Mononuclear cell (primary cell): ENCODE measurements around the gene GATAD2B. TPM values are rescaled to one million over a fixed set of nuclear protein-coding genes. Genes with fewer than 3 reads are reported as not detected.

ENCODE experiments used
- H3K27me3 ChIP-seq: 2 replicates; pipeline ENCODE4 v1.6.0; 2011; ENCODE audit warnings: low read length, control low read depth; ENCODE audit not compliant: insufficient read depth
- H3K4me1 ChIP-seq: 2 replicates; pipeline ENCODE4 v1.5.1; 2011; ENCODE audit warnings: mild to moderate bottlenecking, low read length, control low read depth; ENCODE audit not compliant: insufficient read depth
- H3K4me3 ChIP-seq: 2 replicates; pipeline ENCODE4 v1.5.1; 2011; ENCODE audit warnings: mild to moderate bottlenecking, low read length, moderate library complexity
- H3K9me3 ChIP-seq: 2 replicates; pipeline ENCODE4 v1.5.1; 2011; ENCODE audit warnings: low read depth, mild to moderate bottlenecking, control low read depth, low read length
- total RNA-seq: library from RNA; depleted of rRNA; stranded (reverse); fragments of >200 nt; gene quantifications from one replicate; pipeline ENCODE4 v1.2.3, GENCODE V29; 2012

Gene GATAD2B
- total RNA-seq, 1 donor = 15.5 TPM

DNA sequence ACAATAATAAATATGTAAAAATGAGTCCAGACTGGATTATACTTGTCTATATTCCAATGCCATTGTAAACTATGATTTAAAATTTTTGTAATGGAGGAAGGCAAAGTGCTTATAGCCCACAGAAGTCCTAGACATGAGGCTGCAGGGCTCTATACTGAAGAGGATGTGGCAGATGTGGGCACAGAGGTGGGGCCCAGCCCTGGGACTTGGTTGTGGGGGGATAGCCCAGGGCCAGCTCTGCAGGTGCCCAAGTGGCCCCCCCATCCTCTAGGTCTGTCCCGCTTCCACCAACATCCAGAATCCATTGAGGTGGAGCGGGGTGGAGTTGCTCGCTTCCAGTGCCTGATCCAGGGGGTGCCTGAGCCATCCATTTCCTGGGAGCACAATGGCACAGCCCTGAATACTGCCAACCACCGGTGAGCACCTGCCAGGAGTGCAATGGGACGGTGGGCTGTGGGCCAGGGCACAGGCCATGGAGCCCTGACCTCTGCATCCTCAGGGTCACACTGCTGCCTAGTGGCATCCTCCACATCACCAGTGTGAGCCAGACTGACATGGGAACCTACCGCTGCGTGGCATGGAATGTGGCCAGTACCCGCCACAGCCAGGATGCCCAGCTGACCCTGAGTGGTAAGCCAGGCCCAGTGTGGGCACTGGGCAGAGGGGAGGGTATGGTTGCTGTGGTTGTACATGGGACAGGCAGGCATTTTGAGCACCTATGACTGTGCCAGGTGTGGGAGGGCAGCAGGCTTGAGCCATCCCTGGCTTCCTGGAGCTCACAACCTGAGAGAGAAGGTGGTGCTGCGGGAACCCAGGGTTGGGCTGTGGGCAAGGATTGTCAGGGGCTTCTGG is 126.6 kb downstream of the GATAD2B start:
- Histone ChIP-seq H3K9me3 (no peaks in the 10 kb centered on the region), H3K4me3 (no peak overlapping the region), H3K4me1 (peaks cover 40% of the 10 kb centered on the region), H3K27me3 (no peaks in the 10 kb centered on the region)

DNA sequence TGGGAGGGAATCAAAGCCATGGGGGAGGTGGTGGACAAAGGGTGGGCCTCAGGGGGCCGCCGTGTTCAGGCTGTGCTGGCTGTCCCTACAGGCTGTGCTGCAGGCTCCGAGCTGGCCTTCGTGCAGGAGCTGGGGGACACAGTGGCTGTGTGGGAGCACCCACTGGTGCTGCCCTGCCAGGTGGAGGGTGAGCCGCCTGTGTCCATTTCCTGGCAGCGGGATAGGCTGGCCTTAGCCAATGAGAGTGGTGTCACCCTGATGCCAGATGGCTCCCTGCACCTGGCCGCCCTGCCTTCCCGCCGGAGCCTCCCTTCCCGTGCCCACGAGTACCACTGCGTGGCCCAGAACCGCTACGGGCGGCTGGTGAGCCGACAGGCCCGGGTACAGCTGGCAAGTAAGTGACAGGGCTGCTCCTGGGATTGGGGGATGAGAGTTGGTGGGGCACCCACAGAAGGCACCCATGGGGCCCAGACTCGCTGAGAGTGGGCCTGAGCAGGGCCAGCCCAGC is 127.4 kb downstream of the GATAD2B start:
- Histone ChIP-seq H3K4me1 (peaks cover 46% of the 10 kb centered on the region), H3K9me3 (no peaks in the 10 kb centered on the region), H3K27me3 (no peaks in the 10 kb centered on the region), H3K4me3 (no peak overlapping the region)

DNA sequence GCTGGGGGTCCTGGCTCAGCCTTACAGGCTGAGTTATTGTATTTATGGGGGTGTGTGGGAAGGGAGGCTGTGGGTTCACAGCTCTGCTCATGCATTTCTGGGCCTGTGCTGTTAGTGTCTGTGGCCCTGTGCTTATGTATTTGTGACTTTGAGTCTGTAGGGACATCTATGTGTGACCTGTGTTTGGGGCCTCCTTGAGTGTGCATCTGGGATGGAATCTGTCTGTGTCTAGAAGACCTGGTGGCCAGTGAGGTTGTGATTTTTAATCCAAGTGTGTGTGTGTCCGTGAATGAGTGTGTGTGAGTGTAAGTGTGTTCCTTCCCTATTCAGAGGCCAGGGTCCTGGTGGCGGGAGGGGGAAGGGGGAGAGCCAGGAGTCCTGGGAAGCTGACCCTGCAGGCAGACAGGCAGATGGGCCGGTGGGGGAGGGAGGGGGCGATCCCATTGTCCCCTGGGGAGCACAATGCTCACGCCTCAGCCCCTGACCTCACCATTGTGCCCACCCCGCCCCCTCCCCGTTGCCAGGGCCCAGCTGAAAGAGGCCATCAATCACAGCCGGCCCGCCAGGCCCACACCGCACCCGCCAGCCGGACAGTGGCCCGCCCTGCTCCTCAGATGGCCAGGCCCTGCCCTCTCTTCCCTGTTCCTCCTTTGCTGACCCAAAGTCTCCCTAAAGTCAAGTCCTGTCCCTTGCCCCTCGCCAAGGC is 128.0 kb downstream of the GATAD2B start:
- Histone ChIP-seq H3K27me3 (no peaks in the 10 kb centered on the region), H3K4me3 (no peak overlapping the region), H3K9me3 (no peaks in the 10 kb centered on the region), H3K4me1 (peaks cover 52% of the 10 kb centered on the region)

DNA sequence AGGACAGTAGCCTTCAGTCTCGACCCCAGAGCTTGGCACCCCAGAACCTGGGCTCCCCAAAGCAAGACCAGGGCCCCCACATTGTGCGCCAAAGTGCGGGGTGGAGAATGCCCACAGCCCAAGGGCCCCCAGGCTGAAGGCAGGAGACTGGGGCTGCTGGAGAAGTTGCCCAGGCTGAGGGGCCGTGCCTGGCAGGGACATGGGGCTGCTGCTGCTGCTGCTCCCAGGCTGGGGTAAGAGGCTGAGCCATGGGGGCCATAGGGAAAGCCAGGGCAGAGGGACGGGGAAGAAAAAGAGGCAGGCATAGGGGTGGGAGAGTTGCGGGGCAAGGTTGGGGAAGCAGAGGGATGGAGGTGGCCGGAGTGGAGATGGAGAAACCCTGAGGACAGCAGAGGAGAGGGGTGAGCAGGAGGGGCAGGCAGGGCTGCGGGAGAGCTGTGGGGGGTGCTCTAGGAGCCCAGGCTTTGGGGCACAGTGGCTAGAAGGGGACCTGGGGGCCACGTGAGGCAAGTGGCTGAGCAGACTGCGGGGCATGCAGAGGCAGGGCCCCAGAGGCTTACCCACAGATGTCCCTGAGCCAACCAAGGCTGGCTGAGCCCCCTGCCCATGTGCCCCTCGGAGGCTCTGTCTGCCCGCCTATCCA is 128.7 kb downstream of the GATAD2B start:
- peaks cover 59% of the 10 kb centered on the region for H3K4me1 ChIP-seq
- H3K4me3 ChIP-seq = no peak overlapping the region
- no peaks in the 10 kb centered on the region for H3K9me3 ChIP-seq
- H3K27me3 ChIP-seq = no peaks in the 10 kb centered on the region

DNA sequence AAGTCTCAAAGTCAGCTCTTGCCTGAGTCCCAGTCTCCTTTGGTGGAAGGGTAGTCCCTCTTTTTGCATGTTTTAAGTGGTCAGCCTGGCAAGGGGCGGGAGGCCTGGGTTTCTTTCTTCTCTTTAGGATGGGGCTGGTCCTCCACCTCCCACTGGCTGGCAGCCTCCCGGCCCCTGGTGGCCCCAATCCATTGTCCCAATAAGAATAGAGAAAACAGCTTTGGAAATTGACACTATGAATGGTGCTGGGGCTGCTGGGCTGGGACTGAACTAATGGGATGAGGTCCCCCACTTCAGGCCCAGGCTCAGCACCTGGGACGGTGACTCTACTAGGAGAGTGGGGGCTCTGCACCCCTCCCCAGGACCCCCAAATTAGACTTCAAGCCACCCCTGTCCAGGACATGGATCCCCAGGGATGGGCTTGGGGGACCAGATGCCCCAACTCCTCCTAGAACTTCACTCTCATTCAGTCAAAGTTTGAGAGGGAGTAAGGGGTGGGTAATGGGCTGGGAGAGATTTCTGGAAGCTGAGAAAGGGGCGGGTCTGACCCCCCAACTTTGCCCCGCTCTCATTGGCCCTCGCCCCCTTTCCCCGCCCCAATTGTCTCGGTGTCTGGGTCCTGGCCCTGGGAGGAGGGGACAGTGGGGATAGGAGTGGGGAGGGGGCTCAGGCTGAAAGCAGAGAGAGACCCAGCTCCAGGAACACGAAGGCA is 129.4 kb downstream of the GATAD2B start:
- Histone ChIP-seq H3K4me3 (no peak overlapping the region), H3K9me3 (no peaks in the 10 kb centered on the region), H3K27me3 (no peaks in the 10 kb centered on the region), H3K4me1 (peaks cover 61% of the 10 kb centered on the region)

DNA sequence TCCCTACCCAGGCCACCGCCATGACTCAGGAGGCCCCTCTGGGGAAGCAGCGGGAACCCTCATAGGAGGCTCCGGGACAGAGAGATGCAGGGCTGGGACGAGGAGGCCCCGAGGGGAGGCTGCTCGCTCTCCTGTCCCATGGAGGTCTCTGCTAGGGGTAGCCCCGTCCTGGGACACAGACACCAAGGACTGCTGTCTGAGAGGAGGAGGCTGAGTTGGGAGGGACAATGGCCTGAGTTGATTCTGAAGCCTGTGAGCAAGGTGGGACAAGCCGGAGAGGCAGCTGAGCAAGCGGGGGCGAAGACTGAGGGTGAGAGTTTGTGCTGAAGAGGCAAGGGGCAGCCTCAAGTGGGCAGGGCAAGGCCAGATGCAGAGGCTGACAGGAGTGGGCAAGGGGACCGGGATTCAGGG is 130.1 kb downstream of the GATAD2B start:
- peaks cover 61% of the 10 kb centered on the region for H3K4me1 ChIP-seq
- H3K27me3 ChIP-seq = no peaks in the 10 kb centered on the region
- H3K4me3 ChIP-seq = no peak overlapping the region
- no peaks in the 10 kb centered on the region for H3K9me3 ChIP-seq

DNA sequence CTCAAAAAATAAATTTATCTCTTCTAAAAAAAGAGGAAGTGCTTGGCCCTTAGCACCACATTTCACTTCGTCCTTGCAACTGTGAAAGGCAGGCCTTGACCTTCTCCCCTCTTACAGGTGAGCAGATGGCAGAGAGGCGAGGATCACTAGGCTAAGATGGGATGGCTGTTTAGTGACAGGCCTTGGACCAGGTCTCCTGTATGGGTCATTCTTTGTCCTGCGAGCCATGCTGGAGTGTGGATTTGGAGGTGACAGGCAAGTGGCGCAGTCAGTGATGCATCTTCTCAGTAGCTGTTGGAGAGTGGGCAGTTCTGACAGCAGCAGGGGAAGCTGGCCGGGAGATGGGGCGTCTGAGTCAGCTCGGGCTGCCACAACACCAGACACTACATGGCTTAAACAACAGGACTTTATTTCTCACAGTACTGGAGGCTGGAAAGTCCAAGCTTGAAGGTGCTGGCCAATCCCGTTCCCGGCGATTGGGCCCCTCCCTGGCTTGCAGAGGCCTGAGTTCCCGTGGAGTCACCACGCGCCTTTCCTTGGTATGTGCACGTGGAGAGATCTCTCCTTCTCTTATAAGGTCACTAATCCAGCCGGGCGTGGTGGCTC is 131.0 kb downstream of the GATAD2B start:
- H3K9me3 ChIP-seq = no peaks in the 10 kb centered on the region
- peaks cover 54% of the 10 kb centered on the region for H3K4me1 ChIP-seq
- no peaks in the 10 kb centered on the region for H3K27me3 ChIP-seq
- no peak overlapping the region for H3K4me3 ChIP-seq

DNA sequence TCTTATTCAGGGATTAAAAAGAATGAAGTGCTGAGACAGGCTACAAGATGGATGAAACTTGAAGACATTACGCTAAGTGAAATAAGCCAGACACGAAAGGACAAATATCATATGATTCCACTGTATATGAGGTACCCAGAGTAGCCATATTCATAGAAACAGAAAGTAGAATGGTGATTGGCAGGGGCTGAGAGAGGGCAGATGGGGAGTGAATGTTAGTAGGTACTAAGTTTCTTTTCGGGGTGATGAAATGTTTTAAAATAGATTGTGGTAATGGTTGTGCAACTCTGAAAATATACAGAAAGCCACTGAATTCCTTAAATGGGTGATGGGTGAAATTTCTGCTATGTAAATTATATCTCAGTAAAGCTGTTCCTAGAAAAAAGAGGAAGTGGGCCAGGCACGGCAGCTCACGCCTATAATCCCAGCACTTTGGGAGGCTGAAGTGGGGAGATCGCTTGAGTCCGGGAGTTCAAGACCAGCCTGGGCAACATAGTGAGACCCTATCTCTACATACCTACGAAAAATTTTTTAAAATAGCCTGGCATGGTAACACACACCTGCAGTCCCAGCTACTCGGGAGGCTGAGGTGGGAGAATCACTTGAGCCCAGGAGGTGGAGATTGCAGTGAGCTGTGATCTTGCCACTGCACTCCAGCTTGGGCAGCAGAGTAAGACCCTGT is 131.7 kb downstream of the GATAD2B start:
- Histone ChIP-seq H3K4me3 (peak overlapping the region; percentile 6), H3K4me1 (peaks cover 47% of the 10 kb centered on the region), H3K9me3 (no peaks in the 10 kb centered on the region), H3K27me3 (no peaks in the 10 kb centered on the region)

DNA sequence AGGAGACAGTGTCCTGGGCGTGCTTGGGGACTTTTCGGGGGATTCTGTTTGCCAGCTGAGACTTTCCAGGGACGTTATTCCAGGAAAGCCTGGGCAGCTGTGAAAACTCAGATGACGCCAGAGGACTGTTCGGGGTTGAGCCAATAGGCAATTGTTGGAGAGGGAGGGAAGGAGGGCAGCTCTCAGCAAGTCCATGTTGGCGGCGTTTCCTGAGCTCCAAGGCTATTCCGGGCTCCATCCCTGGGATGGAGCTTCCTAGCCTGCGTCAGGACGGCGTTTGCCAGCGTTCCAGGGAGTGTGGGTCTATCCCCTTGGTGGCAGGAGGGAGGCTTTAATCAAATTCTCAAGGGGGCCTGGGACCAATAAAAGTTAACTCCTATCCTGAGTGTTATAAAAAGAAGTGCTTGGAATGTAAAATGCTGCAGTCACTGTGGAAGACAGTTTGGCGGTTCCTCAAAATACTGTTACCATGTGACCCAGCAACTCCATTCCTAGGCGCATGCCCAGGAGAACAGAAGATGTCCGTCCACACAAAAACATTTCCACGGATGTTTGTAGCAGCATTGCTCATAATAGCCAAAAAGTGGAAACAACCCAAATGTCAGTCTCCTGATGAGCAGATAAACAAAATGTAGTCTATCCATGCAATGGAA is 132.3 kb downstream of the GATAD2B start:
- no peaks in the 10 kb centered on the region for H3K27me3 ChIP-seq
- H3K9me3 ChIP-seq = no peaks in the 10 kb centered on the region
- peak overlapping the region; percentile 6 for H3K4me3 ChIP-seq
- H3K4me1 ChIP-seq = peaks cover 45% of the 10 kb centered on the region

DNA sequence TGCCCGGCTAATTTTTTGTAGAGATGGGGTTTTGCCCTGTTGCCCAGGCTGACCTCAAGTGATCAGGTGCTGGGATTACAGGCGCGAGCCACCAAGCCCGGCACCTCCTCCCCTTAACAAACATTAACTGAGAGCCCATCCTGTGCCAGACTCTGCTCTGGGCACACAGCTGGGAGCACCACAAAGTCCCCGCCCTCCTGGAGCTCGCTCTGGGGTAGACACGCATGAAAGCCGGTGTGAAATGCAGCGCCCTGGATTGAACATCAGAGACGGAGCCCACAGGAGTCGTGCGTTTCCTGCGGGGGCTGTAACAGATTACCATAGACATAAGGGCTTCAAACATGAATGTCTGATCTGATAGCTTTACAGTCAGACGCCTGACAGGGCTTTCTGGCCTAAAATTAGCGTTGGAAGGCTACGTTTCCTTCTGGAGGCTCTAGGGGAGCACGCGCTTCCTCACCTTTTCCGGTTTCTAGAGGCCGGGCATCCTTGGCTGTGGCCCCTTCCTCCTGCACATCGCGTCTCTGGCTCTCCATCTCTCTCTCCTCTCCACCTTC is 133.2 kb downstream of the GATAD2B start:
- Histone ChIP-seq H3K9me3 (no peaks in the 10 kb centered on the region), H3K27me3 (no peaks in the 10 kb centered on the region), H3K4me1 (peaks cover 43% of the 10 kb centered on the region), H3K4me3 (no peak overlapping the region)

DNA sequence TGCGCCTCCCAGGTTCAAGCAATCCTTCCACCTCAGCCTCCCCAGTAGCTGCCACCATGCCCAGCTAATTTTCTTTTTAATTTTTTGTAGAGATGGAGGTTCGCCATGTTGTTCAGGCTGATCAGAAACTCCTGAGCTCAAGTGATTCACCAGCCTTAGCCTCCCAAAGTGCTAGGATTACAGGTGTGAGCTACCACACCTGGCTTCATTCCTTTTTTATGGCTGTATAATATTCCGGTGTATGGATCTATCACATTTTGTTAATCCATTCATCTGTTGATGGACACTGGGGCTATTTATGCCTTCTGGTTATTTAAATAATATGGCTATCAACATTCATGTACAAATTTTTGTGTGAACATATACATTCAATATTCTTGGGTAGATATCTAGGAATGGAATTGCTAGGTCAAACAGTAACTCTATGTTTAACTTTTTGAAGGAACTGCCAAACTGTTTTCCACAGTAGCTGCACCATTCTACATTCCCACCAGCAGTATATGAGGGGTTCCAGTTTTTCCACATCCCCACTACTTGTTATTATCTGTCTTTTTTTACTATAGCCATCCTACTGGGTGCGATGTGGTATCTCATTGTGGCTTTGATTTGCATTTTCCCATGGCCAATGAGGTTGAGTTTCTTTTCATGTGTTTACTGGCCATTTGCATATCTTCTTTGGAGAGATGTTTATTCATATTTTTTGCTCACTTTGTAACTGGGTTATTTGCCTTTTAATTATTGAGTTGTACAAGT is 136.6 kb downstream of the GATAD2B start:
- peaks cover 47% of the 10 kb centered on the region for H3K4me1 ChIP-seq
- H3K4me3 ChIP-seq = no peak overlapping the region
- H3K27me3 ChIP-seq = no peaks in the 10 kb centered on the region
- H3K9me3 ChIP-seq = no peaks in the 10 kb centered on the region

DNA sequence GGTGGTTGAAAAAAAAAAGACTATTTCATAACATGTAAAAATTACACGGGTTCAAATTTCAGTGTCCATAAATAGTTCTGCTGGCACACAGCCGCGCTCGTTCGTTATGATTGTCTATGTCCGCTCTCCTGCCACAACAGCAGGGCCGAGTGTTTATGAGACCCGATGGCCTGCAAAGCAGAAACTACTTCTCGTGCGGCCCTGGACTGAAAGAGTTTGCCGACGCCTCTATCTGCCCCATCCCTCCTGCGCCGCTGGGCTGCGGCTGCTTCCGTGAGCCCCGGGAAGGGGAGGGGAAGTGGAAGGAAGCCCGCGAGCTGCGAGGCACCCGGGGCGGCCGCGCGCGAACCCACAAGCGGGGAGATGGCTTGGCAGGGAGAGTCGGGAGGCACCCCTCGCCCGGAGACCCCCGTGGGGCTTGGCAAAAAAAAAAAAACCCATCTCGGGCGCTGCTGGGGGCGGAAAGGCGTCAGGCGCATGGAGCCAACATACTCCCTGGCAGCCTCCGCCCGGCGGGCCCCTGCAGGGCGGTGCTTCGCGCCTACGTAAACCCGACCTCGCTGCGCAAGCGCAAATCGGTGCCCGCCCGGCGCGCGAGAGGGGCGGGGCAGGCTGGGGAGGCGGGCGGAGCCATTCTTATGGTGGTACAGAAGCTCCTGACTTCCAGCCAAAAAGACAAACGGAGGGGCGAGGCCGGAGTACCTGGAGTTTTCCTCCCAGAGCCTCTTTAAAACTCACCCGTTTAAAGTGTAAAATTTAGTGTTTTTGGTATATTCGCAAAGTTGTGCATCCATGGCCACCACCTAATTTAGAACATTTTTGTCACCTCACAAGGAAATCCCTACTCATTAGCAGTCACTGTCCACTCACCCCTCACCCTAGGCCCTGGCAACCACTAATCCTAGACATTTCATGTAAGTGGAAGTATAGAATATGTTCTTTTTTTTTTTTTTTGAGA is 139.3 kb downstream of the GATAD2B start:
- peaks cover 26% of the 10 kb centered on the region for H3K4me1 ChIP-seq
- H3K4me3 ChIP-seq = peak overlapping the region; percentile 69
- H3K27me3 ChIP-seq = no peaks in the 10 kb centered on the region
- no peaks in the 10 kb centered on the region for H3K9me3 ChIP-seq
